ENCODE results near the gene OR51B4.
"Not testable (repeated sequence)": the region's sequence is repeated elsewhere in the genome, so short reads cannot be mapped to it uniquely, and the experiment has no call there.

OR51B4 gene

GRCh38 chr11:5301846-5302245, at the start of gene OR51B4:
OR51B4 (minus strand) TSS chr11:5301946; CDS start chr11:5301946, 0 bp downstream.
- no peak for DNase-seq

GRCh38 chr11:5351208-5351607, 49.5 kb upstream of the OR51B4 start, which contains the start of gene OR51B6:
OR51B6 (plus strand) TSS chr11:5351508; CDS start chr11:5351508, 0 bp downstream.
- no peak for DNase-seq

- DNase-seq = no peak
These were observed 47.8 kb upstream of the OR51B4 start for GRCh38 chr11:5349550-5349949.

- DNase-seq = no peak
These were observed 46.9 kb upstream of the OR51B4 start for GRCh38 chr11:5348551-5349194.

GRCh38 chr11:5345831-5346230, 44.1 kb upstream of the OR51B4 start:
- no peak for DNase-seq

- DNase-seq = no peak
These were observed 42.0 kb upstream of the OR51B4 start, which contains the start of gene OR51B5 for GRCh38 chr11:5343474-5344335. OR51B5 (minus strand) TSS chr11:5343524; CDS start chr11:5343524, 0 bp downstream.

- no peak for DNase-seq
These were observed 38.1 kb upstream of the OR51B4 start for GRCh38 chr11:5339771-5340322.

- DNase-seq = not testable (repeated sequence)
These were observed 35.5 kb upstream of the OR51B4 start for GRCh38 chr11:5337253-5337652.

- DNase-seq = no peak
These were observed 34.6 kb upstream of the OR51B4 start for GRCh38 chr11:5336331-5336730.

- no peak for DNase-seq
These were observed 33.4 kb upstream of the OR51B4 start for GRCh38 chr11:5335170-5335569.

GRCh38 chr11:5324197-5324596, 22.5 kb upstream of the OR51B4 start, which contains the start of gene OR51B2:
OR51B2 (minus strand) TSS chr11:5324297; CDS start chr11:5324297, 0 bp downstream.
- no peak for DNase-seq

- no peak for DNase-seq
These were observed 15.5 kb upstream of the OR51B4 start for GRCh38 chr11:5317292-5317691.

GRCh38 chr11:5313326-5314023, 11.7 kb upstream of the OR51B4 start:
- DNase-seq = not testable (repeated sequence)

GRCh38 chr11:5310423-5310822, 8.7 kb upstream of the OR51B4 start:
- no peak for DNase-seq

- DNase-seq = no peak
These were observed 5.7 kb upstream of the OR51B4 start for GRCh38 chr11:5307256-5308019.

- no peak for DNase-seq
These were observed 2.3 kb upstream of the OR51B4 start for GRCh38 chr11:5304046-5304445.

GRCh38 chr11:5303626-5304025, 1.9 kb upstream of the OR51B4 start:
- DNase-seq = no peak

- DNase-seq = no peak
These were observed 1.5 kb downstream of the OR51B4 start for GRCh38 chr11:5300251-5300650.

GRCh38 chr11:5298451-5298850, 3.3 kb downstream of the OR51B4 start:
- no peak for DNase-seq

- DNase-seq = no peak
These were observed 3.9 kb downstream of the OR51B4 start for GRCh38 chr11:5297721-5298323.

GRCh38 chr11:5294342-5294995, 7.3 kb downstream of the OR51B4 start:
- not testable (repeated sequence) for DNase-seq
